Stimulated activated CD4-positive, alpha-beta T cell treated with anti-CD3 and anti-CD28 coated beads, Interleukin-2, amount 100 ng/mL, for 4 hours (primary cell): ENCODE results near the gene FSTL4.

Experiments used
- DNase-seq: peaks from one replicate; pipeline ENCODE4 v3.0.0-alpha.2; 2020; ENCODE audit warnings: low read depth

Gene FSTL4

GRCh38 chr5:133261993-133262392 lies 350.3 kb downstream of the FSTL4 start:
- DNase-seq = no peak

GRCh38 chr5:133260715-133261114 lies 351.6 kb downstream of the FSTL4 start:
- DNase-seq = no peak

DNA sequence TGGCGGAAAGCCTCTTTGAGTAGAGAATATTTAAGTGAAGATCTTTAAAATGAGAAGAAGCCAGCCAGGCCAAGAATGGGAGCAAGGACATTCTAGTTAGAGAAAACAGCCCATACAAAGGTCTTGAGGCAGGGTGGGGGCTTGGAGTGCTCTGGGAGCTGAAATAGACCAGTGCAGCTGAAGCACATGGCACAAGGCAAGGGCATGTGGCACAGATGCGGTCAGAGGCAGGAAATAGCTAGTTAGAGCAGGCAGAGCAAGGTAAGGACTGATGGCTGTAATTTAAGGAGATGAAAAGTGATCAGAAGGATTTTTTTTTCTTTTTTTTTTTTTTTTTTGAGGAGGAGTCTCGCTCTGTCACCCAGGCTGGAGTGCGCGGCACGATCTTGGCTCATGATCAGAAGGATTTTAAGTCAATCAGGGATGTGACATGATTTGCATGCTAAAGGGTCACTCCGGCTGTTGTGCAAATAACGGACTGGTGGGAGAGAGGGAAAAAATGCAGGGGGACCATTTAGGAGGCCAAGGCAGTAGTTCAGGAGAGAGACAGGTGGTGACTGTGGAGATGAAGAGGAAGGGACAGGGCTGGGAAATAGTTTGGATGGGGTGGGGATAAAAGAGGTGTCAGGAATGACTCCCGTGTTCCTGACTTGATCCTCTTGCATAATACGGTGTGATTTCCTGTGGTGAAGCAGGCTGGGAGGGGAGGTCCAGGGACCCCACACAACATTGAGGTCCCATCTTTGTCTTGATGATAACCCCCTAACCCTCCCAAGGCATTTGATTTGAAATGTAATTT lies 352.9 kb downstream of the FSTL4 start:
- no peak for DNase-seq

DNA sequence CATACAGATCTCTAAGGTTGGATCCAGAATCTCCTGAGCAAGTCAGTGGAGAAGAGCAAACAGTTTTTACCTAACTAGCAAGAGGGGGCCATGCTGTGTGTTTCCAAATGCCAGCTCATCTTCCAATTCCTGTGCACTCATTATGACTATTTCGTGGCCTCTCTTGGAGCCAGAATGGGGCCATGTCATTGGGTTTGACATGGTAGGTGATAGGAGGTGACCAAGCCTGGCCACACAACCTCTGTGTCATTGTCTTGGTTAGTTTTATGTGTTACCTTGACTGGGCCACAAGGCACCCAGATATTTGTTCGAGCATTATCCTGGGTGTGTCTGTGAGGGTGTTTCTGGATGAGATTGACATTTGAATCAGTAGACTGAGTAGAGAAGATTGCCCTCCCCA lies 354.4 kb downstream of the FSTL4 start:
- DNase-seq = no peak

GRCh38 chr5:133256276-133256675 lies 356.1 kb downstream of the FSTL4 start:
- DNase-seq = no peak

DNA sequence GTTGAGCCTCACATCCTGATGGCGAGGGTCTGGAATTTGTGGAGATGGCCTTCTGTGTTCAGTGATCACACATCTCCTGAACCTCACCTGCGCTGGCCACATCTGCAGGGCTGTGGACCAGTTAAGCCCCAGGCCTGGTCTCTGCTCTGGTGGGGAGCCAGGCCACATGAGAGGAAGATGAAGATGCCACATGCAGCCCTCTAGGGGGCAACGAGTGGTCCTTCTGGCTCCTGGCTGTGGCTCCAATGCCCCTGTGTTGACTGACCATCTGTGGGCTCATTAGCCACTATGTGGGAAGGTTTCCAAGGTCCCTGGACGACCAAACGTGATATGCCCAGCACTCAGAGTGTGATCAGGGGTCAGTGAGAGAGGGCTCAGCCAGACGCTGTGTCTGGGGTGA lies 357.5 kb downstream of the FSTL4 start:
- DNase-seq = no peak

DNA sequence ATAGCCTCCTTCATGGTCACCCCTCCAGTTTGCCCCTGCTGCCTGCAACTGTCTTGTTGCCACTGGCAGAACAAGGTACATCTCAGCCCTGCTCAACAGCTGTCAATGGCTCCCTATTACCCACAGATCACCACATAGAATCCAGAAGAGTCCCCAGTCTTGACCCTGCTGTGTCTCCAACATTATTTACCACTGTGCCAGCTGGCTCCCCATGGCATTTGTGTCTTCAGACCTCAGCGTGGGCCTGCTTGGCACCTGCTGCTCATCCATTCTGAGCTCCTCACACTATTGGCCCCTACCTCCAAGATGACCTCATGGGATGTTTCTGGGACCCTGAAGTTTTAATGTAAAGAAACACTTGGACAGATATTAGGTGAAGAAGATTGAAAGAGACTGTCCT lies 358.7 kb downstream of the FSTL4 start:
- DNase-seq = no peak

- DNase-seq = no peak
These were observed 359.3 kb downstream of the FSTL4 start for GRCh38 chr5:133253070-133253469.

GRCh38 chr5:133252133-133252480 lies 360.2 kb downstream of the FSTL4 start:
- no peak for DNase-seq

- DNase-seq = no peak
These were observed 360.8 kb downstream of the FSTL4 start for GRCh38 chr5:133251296-133252132.

DNA sequence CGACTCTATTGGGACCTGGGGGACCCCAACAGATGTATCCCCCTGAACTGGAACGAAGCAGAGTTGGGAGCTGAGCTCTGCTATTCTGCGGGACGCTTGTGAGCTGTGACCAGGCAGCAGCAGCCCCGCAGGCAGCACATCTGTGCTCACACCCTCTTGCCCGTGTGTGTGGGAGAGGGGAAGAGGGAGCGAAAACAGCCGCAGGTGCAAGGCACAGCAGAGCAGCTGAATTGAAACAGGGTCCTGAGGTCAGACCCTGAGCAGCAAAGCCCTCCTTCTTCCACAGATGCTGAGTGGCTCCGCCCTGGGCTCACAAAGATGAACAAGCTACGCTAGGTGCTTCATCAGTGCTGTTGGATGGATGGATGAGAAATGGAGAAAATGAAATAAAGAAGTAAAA lies 361.8 kb downstream of the FSTL4 start:
- no peak for DNase-seq

DNA sequence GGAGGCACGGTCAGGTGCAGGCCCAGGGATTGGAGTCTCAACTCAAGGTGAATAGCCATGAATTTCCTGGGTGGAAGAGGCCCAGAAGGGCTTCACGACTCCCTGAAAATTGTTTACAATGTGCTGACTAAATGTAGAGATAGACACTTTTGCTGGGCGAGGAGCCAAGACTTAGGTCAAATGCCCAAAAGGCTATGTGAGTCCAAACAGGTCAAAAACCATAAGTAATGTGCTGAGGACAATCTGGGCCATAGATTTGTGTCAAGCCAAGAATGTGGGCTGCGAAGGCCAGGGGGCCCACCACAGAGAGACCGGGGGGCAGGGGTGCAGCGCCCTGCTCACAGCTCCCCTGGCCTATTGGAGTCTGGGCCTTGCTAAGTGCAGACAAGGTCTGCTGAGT lies 362.7 kb downstream of the FSTL4 start:
- DNase-seq = no peak

DNA sequence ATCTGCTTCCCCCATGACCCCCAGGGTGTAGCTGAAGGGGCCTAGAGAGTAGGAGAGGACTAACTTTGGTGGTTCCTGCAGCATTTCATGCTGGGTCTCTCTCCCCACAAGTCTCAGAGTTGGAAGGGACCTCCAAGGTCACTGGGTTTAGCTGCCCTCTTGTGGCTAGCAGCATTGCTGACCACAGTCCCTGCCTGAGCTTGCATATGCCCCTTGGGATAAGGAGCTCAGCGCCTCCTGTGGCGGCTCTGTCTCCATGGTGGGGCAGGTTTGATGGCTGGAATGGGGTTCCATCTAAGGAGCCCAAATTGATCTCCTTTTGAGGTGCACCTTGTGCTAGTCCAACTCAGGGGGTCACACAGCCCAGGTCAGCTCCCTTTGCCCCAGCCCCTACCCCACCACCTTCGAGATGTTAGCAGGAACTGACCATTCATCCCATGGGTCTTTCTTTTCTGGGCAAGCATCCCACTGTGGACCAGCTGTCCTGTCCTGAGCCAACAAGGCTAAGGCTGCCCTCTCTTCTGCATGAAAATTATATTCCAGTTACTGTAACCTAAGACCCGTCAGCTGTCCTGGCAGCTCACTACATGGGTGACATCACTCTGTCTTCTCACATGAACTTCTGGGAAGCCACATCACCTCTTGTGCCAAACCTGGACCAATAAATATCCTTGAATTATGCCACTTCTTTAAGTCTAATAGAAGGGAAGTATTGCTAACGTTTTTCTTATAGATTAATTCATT lies 364.3 kb downstream of the FSTL4 start:
- DNase-seq = no peak

DNA sequence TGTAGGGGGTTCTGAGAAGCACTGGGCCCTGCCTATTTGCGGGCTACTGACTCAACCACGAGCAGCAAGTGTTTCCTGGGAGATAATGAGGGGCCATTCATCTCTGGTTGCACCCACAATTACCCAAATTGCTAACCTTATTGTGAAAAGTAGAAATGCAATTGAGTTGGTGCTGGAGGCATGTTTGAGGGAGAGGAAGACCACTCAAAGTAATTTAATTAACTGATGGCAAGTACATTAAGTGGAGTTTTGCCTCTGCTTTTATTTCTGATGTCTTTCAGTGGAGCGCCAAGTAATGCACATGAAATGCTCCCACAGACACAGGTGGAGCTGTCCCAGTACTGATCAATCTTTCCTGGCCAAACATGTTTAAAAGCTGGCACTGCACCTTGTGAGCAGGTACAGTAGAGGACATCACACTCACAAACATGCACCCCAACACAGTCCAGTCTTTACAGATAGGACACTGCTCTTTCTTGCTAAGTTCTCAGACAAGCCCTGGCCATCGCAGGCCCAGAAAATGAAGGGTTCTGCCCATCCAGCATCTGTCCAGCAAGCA lies 365.1 kb downstream of the FSTL4 start:
- no peak for DNase-seq

DNA sequence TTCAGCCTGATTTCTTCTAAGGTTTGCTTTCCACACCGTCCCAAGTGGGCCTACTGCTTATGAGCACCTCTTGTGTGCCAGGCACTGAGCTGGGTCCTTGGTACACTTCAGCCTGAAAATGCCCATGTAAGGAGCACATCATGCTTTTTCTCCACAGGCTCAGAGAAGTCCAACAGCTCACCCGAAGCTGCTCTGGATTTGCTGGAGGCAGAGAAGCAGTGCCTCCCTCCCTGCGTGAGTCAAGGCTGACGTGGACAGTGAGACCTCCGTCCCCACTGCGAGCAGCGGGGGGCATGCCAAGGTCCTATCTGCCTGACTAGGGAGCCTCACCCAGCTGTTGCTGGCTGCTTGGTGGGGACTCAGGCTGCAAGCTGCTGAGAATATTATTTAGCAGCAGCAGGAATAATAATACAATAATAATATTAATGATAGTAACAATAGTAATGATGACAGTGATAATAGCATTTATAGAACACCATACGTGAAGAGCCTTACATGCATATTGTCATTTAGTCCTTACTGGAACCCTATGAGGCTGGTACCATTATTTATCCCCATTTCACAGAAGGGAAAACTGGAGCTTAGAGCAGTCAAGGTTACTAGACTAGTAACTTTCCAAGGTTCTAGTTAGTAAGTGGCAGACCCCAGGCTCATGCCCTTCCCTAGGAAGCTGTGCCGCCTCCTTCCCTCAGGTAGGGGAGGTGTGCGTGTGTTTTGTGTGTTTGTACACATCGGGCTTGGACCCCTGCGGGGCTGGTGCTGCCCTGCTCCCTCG lies 365.8 kb downstream of the FSTL4 start:
- DNase-seq = no peak

DNA sequence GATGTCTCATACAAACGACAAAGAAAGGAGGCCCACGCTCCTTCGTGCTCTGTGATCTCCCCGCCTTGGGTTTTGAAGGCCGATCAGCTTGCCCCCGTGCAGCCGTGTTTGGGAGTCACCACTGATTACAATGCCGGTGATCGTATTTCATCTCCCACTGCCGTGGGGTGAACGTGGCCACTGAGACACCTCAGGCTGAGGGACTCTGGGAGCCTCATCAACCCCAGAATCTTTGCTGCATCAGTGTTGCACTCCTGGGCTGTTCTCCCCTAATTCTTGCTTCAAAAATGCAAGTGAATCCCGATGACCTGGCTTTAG lies 366.3 kb downstream of the FSTL4 start:
- no peak for DNase-seq

DNA sequence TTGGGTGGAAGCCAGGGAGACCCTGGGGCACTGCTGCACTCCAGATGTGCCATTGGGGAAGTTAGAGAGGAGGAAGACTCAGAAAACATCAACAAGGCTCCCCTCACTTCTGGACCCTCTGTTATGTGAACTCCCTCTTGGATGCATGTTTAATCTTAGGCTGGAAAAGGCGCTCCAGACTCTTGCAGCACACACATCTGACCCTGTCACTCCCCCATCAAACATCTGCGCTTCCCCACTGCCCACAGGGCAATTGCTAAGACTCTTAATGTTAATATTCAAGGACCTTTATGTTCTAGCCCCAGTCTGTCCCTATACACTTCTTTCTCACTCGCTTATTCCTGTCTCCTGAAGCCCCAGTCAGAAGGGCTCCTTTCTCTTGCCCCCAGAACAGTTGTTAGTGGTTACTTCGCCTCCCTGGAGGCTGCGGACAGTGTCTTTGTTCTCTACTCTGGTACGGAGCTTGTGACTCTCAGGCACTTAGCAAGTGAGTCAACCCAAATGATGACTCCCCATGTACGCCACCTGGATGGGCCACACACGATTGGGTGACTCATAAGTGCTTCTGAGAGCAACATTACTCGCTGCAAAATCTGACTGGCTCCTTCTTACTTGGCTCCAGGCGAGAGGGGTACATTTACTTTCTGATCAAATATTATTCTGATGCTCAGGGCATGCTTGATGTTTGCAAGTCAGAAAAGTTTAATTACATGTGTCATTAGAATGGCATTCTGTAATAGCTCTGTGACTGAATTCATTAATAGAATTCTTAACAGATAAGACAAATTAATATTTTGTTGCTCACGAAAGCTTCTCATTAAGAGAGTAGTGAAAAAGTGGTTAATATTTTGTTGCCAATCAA lies 366.9 kb downstream of the FSTL4 start:
- peak; percentile 9 for DNase-seq

- no peak for DNase-seq
These were observed 368.1 kb downstream of the FSTL4 start for GRCh38 chr5:133244242-133244641.

DNA sequence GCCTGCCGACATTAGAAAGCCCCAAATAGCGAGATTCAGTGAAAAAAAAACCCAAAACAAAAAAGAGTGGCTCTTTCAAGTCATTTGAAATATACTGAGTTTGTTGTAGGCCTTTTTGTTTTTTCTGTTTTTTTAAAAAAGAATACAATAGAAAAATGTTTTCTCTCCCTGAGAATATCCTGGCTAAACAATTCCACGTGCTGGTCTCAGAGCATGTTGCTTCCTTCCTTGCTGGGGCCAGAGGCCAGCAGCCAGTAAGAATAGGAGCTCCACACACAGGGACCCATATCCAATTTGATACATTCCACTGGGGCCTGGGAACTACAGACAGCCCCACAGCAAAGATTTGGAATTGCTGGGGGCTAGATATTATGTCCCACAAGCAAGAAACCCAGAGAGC lies 369.1 kb downstream of the FSTL4 start:
- no peak for DNase-seq

DNA sequence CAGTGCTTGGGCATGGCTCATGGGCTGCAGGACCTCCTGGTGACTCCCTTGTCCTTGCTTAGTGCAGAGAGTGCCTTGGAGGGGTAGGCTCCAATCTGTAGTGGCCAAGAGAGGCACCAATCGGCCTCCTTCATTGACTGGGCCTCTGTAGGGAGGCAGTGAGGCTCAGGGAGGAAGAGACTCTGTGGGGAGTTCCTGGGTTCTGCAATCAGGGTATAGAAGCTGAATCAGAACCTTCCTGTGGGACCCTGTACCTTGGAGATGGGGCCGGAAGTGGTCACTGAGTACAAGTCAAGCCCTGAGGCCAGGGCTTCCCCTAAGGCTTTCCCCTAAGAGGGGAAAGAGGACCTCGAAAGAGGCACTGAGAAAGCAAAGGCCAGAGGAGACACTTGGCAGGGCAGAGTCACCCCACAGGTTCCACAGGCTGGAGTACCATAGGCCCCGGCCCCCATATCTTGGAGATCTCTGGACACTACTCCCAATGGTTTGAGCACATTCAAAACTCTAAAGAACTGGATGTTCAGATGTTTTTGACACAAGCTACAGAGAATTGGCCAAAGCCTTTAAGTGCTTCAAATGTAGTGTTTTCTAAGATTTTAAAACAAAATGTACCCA lies 370.0 kb downstream of the FSTL4 start:
- no peak for DNase-seq
